GM19438 (cell line): ENCODE results near the gene DCAF4.
"Not testable (repeated sequence)": the region's sequence is repeated elsewhere in the genome, so short reads cannot be mapped to it uniquely, and the experiment has no call there.

Experiments
- ATAC-seq: cut with Tn5 transposase; IDR thresholded peaks from one replicate; pipeline ENCODE4 v1.9.1; 2021; ENCODE audit warnings: low read depth; ENCODE audit not compliant: unreplicated experiment

DCAF4 gene

GRCh38 chr14:72966038-72966437 is 39.8 kb downstream of the DCAF4 start:
- no peak for ATAC-seq

GRCh38 chr14:72968316-72968715 is 42.1 kb downstream of the DCAF4 start:
- no peak for ATAC-seq

- ATAC-seq = no peak
Measured at GRCh38 chr14:72970058-72970630, 43.9 kb downstream of the DCAF4 start.

- no peak for ATAC-seq
Measured at GRCh38 chr14:72970824-72971434, 44.7 kb downstream of the DCAF4 start.

- no peak for ATAC-seq
Measured at GRCh38 chr14:72974661-72975060, 48.4 kb downstream of the DCAF4 start.

- no peak for ATAC-seq
Measured at GRCh38 chr14:72975770-72976169, 49.5 kb downstream of the DCAF4 start.

- no peak for ATAC-seq
Measured at GRCh38 chr14:72978856-72979255, 52.6 kb downstream of the DCAF4 start.

- no peak for ATAC-seq
Measured at GRCh38 chr14:72980863-72981262, 54.6 kb downstream of the DCAF4 start.

- ATAC-seq = no peak
Measured at GRCh38 chr14:72982146-72982708, 56.0 kb downstream of the DCAF4 start.

GRCh38 chr14:72986214-72986613 is 60.0 kb downstream of the DCAF4 start:
- no peak for ATAC-seq

GRCh38 chr14:72986857-72987256 is 60.6 kb downstream of the DCAF4 start:
- ATAC-seq = no peak

- no peak for ATAC-seq
Measured at GRCh38 chr14:72990171-72990570, 63.9 kb downstream of the DCAF4 start.

GRCh38 chr14:72996916-72997315 is 70.7 kb downstream of the DCAF4 start:
- no peak for ATAC-seq

- ATAC-seq = no peak
Measured at GRCh38 chr14:72998252-72998903, 72.1 kb downstream of the DCAF4 start.

GRCh38 chr14:72999316-72999715 is 73.1 kb downstream of the DCAF4 start:
- ATAC-seq = no peak

- ATAC-seq = no peak
Measured at GRCh38 chr14:73000073-73000472, 73.8 kb downstream of the DCAF4 start.

GRCh38 chr14:73003681-73004080 is 77.4 kb downstream of the DCAF4 start:
- no peak for ATAC-seq

GRCh38 chr14:73004641-73005040 is 78.4 kb downstream of the DCAF4 start:
- not testable (repeated sequence) for ATAC-seq

GRCh38 chr14:73007835-73008234 is 81.6 kb downstream of the DCAF4 start:
- no peak for ATAC-seq

- ATAC-seq = no peak
Measured at GRCh38 chr14:73008501-73008900, 82.2 kb downstream of the DCAF4 start.
